Stimulated activated CD8-positive, alpha-beta memory T cell treated with anti-CD3 and anti-CD28 coated beads, Interleukin-12 subunit alpha, Interleukin-12 subunit beta, amount 100 ng/mL, for 24 hours (primary cell): ENCODE measurements around the gene MARK2.
A peak's percentile ranks its signal among the peaks of the same experiment; 100 is the strongest.

Experiments used
- DNase-seq: peaks from one replicate; pipeline ENCODE4 v3.0.0-alpha.2; 2020; ENCODE audit errors: extremely low read depth

The MARK2 gene

DNA sequence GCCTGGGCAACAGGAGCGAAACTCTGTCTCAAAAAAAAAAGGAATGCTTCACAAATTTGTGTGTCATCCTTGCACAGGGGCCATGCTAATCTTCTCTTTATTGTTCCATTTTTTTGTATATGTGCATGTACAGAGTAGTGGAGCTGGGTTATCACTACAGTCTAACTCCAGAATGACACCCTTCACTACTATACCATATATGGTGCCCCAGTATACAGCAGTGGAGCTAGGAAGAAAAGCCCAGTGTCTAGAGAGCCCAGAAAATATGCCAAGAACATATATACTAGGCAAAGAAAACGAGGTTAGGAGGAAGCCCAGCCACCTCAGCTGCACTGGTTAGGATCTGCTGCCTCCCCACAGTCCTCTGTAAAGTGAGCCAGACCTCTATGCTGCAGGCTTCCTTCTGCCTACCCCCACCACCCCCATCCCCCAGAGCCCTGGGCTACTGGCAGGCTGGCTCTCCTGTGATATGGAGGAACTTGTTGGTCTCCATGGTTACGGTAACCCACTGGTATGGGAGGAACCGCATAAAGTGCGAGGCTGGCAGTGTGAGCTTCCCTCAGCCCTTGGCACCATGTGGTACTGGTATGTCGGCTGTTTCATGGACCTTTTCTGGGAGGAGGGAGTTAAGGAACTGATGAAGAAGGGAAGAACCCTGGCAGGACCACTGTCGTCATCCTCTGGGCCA, 43.8 kb downstream of the MARK2 start:
- no peak for DNase-seq

DNA sequence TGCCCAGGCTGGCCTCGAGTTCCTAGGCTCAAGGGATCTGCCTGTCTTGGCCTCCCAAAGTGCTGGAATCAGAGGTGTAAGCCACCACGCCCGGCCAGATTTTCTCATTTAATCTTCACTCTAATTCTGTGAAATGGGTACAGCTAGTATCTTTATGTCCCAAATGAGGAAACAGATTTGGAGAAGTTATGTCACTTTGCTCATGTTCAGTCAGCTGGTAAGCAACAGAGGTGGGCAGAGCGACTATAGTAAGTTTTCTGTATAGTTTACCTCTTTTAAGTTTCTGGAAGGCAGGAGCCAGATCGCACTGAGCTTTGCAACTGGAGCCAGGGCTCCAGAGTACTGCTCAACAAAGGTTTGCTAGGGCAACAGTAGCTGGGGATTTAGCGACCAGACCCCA, 44.9 kb downstream of the MARK2 start:
- no peak for DNase-seq

DNA sequence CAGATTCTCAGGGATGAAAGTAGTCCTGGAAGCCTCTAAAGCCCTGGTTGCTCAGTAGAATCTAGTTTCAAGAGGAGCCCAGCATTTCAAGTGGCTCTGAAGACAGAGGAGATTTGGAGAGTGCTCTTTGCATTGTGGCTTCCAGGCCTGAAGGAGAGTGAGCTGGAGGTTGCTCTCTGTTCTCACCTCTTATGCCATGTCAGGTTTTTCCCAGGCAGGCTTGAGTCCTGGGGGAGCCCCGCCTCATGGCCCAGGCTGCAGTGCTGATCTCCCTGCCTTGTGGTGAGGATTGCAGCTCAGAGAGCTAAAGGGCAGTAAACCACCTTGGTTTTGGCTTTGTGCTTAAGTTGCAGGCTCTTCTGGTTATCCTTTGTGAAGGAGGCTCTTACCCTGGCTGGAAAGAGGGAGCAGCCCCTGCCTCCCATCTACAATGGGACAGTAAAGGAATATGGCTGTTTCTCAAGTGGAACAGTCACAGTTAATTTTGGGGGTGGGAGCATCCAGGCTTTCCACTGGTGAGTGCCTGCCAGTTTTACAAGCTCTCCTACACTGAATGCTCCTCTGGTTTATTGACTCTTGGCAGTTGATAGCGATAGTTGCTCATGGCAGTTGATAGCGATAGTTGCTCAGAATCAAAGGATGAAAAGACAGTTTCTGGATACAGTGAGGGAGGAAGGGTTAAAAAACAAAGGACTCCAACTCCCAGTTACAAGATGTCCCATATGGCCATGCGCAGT, 45.5 kb downstream of the MARK2 start:
- no peak for DNase-seq

DNA sequence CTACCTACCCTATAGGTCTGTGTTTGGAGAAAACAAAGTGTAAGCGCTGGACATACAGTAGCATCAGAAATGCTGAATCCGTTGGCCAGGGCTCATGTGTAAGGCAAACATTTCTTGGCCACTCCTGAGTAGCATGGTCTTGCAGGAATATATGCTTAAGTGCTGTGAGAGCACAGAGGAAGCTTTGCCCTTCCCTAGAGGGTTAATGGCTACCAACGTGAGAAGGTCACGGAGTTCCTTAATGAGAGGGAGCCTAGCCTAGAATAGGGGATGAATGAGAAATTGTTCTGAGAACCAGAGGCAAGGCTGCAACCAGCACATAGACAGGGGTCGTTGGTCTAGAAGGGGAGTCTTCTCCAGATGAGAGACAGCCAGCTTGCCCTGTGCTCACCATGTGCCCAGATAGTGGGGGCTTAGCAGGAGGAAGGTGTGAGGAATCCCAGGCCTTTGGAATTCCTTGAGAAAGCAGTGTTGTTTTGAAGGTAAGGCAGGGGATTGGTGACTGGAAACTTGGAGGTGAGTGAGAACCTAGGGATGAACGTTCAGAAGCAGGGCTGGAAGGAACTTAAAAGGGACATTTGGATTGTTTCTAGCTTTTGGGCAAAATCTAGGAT, 48.6 kb downstream of the MARK2 start:
- no peak for DNase-seq

DNA sequence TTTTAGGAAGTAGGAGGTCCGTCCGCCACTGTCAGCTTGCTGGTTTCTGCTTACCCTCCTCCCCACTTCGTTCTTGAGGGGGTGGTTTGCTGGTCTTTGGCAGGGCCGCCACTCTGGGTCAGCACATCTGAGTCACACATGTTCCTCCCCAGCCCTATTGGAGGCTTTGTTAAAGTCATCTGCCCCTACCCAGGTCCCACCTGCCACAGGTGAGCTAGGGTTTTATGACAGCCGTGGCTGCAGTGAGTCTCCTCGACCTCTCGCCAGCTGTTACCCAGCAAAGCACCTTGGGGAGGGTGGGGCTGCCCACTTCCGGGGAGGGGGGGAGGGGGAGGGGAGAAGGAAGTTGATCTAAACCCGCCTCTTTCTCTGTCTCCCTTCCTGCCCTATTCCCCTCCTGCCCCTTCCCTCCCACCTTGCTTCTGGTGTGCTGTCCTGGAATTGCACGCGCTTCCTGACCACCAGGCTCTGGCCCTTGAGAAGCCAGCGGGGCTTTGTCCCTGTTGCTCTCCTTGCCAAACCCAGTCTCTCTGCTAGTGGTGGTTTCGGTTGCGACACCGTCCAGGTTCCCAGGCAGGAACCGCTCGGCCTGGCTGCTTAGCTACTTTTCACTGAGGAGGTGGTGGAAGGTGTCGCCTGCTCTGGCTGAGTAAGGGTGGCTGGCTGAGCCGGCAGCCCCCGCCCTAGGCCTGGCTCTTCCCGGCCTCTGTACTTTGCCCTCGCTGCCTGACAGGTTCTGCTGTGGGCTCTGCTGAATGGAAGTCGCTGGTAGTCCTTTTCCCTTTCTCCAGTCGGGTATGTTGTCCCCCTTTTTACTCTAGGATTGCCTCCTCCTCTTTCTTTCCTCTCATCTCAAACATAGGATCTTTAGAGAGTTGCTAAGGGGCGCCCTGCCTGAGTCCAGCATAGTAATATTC, 49.5 kb downstream of the MARK2 start:
- DNase-seq: peak; percentile 31

DNA sequence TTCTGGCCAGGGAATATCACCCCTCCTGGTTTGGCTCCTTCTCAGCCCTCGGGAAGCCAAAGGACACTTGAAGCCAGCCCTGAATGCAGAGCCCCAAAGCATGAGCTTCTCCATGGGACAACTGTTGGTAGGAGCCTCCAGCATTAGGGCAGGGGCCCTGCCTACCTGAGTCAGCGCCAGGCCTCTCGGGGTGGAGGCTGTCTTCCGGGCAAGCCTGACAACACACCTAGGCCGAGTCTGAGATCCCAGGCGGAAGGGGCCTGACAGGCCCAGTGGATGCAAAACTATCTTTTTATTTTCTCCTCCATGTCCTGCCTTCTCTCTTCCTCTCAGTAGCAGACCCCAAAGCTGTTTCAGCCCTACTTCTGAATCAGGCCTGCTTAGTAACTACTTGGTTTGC, 50.4 kb downstream of the MARK2 start:
- DNase-seq: no peak

DNA sequence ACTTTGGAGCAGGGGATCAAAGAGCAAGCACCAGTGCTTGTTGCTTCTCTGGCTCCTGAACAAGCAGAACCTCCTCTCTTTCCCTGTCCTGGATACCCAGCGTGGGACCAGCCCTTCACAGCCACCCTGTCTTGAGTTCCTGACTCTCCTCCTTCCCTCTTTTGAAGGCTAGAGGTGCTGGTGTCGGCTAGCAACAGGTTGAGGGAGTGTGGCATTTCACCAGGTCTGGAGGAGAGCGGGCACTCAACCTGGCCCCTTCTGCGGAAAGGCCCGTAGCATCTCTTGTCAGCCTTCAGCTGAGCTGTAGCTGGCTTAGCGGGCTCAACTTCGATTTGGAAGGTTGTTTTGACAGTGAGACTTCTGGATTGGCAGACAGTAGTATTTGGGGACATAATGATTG, 51.5 kb downstream of the MARK2 start:
- no peak for DNase-seq

DNA sequence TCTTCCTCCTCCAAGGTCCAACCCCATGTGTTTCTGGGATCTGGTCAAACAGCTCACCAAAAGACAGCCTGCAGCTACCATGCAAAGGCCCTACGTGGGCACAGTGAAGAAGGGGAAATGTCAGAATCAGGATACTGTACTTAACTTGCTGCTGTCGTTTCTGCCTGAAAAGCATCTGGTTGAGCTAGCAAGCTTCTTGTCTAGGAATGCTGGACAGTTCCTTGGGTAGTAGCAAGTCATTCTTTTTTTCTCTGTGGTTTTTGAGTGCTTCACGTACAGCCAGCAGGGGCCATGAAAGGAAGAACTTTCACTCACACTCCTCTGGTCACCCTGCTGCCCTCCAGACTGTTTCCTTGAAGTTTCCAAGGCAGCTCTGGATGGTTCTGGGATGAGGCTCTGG, 53.3 kb downstream of the MARK2 start:
- DNase-seq: no peak

DNA sequence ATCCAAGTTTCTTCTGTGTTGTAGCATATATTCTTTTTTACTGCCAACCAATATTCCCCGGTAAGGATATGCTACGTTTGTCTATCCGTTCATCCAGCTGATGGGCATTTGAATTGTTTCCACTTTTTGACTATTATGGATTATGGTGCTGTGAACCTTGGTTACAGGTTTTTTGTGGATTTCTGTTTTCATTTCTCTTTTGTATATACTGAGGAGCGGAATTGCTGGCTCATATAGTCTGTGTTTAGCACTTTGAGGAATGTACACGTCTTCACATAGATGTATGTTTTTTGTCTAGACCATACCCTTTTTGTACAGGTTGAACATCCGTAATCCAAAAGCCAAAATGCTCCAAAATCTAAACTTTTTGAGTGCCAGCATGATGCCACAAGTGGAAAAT, 54.4 kb downstream of the MARK2 start:
- no peak for DNase-seq

DNA sequence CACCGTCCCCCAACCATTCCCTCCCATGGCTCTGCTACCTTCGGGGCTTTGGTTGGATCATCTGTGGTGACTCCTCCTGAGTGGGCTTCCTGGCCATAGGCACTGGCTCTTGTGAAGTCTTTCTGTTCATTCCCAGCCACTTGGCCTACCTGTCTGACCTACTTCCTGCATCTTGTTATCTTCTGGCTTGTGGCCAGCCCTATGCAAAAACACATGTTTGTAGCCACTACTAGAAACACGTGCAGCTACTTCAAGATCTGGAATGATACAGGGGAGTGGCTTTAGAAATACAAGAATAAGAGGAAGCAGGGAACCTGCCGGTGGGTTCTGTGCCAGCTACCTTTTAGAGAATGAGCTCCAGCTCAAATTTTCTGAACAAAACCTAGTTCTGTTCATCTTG, 57.2 kb downstream of the MARK2 start:
- no peak for DNase-seq

DNA sequence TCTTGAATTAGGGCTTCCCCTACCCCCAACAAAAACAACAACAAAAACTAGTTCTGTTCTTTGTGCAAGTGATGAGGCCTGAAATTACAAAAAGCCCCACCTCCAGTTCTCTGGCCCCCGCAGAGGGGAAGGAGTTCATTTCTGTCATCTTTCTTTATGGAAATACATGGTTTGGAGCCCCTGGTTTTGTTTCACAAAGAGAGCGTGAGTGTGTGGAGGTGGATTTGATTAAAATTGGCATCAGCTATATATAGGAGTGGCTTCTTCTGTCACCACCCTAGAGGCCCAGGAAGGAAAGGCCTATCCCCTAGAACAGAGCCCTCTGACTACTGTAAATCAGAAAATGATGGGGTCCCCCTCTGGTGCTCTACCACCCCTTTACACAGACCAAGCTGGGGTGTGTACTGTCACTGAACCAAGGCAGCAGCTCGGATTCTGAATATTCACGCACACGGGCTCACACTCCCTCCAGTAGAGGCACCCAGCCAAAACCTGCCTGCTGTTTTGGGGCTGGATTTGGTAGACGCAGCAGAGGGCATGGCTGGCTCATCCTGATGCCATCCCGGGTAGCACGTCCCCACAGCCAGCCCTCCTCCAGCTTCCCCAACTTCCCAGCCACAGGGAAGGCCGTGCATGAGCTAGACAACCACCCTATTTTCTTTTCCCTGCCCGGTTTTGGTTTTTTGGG, 58.7 kb downstream of the MARK2 start:
- no peak for DNase-seq

DNA sequence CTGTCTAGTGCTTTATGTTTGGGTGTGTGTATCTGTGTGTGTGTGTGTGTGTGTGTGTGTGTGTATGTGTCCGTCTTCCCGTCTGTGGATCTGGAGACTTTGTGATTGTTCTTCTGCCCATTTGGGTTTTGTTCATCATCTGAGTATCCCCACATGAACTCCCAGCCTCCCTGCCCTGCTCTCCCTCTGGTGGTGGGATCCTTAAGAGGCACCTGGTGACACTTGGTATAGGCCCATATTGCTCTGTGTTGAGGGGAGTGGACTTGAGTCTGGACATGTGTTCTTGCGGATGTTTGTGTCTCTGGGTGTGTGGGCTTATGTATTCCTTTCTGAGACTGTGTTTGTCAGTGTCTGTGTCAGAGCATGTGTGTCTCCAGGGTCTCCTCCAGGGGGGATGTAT, 62.8 kb downstream of the MARK2 start:
- DNase-seq: no peak

DNA sequence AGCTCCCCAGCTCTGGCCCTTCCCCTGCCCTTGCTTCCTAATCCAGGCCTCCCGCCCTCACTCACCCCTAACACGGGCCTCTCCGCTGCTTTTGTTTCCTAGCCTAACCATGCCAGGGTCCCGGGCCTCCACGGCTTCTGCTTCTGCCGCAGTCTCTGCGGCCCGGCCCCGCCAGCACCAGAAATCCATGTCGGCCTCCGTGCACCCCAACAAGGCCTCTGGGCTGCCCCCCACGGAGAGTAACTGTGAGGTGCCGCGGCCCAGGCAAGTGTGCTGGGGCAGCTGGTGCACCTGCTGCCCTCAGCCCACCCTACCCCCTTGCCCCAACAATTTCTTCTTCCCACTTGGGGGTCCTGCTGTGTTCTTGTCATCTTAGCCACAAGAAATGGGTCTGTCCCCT, 65.0 kb downstream of the MARK2 start:
- no peak for DNase-seq

DNA sequence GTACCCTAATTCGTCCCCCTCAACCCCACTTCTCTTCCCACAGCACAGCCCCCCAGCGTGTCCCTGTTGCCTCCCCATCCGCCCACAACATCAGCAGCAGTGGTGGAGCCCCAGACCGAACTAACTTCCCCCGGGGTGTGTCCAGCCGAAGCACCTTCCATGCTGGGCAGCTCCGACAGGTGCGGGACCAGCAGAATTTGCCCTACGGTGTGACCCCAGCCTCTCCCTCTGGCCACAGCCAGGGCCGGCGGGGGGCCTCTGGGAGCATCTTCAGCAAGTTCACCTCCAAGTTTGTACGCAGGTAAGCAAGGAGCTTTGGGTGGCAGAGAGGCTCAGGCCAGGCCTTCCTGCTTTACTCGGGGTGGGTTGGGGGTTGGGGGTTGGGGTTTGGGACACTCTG, 65.8 kb downstream of the MARK2 start:
- DNase-seq: no peak

DNA sequence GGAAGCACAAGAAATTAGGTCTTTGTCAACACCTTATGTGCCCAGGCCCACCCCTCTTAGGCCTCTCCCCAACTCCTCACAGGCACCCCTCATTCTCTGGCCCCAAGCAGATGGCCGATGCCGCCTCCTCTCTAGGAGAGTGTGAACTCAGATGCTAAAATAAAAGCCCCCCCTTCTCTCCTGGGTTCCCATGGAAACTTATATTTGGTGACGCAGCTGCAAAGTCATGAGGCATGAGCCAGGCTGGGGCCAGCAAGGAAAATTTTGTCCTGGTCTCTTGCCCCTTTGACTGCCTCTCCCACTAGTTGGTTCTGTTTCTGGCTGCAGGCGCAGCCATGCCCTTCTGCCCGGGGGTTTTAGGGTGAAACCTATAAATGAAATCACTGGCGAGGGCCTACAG, 66.3 kb downstream of the MARK2 start:
- DNase-seq: no peak

DNA sequence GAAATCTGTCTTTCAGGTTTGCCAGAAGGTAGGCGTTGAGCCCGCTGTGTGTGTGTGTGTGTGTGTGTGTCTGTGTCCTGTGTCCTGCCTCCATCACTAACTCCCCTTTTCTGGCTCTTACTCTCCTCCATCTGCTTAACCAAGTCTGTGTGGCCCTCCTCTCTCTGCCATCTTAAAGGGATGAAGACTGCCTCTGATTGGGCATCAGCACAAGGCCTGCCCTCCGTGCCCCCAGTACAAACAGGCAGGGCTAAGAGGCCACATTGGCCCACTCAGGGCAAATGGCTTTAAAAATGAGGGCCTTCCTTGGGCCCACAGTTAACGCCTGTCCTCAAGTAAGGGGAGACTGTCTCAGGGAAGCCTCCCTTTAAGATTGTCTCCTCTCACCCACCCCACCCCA, 67.2 kb downstream of the MARK2 start:
- DNase-seq: no peak

DNA sequence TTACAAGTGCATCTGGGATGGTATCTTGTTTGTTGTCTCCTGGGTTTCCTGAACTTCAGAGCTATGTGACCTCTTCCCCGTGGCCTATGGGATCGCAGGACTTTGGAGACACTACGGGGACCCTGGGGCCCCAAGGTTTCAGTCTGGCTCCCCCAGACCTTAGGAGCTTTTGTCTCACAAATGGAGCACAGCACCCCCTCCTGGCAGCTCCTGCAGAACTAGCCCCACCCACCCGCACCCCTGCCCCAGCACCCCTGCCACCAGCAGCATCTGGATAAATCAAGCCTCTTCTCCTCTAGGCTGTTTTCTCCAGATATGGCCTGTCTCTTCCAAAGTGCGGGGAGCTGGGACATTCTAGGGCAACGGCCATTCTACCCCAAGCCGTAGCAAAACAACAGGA, 67.7 kb downstream of the MARK2 start:
- no peak for DNase-seq

DNA sequence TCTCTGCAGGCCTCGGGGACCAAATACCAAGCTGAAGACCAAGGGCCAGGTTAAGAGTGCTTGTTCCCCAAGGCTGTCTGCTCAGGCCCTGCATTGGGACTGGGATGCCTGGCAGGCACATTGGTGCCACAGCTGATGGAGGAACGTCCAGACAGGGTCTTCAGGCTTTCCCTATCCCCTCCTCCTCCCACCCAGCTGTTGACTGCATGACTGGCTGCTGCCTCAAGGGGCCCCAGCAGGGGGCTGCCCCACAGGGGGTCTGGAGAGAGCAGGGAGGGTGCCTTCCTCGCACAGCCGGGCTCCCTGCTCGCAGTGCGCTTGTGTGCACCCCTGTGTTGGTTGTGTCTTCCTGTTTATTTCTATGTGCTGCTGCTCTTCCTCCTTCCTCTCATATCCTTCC, 68.2 kb downstream of the MARK2 start:
- no peak for DNase-seq

DNA sequence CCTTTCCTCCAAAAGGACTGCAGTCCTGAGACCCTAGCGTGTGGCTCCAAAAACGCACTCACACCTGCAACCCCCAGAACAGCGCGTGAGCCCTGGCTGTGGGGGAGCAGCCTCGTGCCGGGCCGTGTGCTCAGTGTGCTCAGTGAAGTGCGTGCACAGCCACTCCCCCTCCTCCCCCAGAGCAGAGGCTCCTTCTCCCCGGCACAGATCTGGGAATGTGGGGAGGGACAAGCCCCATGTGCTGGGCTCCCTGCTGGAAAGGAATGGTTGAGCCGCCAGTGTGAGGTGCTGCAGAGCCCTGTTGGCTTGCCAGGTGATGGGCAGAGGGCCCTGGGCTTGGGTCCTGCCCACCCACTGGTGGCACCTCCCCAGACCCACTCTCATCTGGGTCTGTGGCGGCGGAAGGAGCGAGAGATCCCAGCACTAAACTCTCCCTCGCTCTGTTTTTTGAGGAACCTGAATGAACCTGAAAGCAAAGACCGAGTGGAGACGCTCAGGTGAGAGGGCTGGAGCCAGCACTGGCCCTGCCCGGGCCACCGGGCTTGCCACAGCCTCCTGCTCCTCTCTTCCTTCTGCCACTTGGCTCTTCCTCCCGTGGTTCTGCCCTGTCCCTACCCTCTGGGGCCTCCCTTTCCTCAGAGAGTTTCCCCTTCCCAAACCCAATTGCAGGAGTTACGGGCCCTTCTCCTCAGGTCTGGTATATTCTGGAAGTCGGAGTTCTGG, 69.1 kb downstream of the MARK2 start:
- DNase-seq: no peak

DNA sequence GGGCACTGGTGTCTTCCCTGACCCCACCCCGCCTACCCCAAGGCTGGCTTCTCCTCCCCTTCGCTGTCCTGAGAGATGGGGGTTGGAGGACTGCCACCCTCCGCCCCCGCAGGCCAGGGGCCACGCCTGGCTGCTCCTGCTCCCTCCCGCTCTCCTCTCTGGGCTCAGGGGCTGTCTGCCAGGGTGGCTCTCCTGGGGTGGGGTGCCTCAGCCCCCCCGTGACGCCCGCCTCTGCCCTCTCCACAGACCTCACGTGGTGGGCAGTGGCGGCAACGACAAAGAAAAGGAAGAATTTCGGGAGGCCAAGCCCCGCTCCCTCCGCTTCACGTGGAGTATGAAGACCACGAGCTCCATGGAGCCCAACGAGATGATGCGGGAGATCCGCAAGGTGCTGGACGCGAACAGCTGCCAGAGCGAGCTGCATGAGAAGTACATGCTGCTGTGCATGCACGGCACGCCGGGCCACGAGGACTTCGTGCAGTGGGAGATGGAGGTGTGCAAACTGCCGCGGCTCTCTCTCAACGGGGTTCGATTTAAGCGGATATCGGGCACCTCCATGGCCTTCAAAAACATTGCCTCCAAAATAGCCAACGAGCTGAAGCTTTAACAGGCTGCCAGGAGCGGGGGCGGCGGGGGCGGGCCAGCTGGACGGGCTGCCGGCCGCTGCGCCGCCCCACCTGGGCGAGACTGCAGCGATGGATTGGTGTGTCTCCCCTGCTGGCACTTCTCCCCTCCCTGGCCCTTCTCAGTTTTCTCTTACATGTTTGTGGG, 69.9 kb downstream of the MARK2 start:
- no peak for DNase-seq
